ENCODE data around the gene PKM. TPM values are rescaled to one million over a fixed set of nuclear protein-coding genes. Genes with fewer than 3 reads are reported as not detected.

Gene PKM
- total and polyA plus RNA-seq, 2 donors (not counting 3 experiments of a cell fraction or from before 2014, with no cell fraction given) = 689 to 968 TPM

DNA sequence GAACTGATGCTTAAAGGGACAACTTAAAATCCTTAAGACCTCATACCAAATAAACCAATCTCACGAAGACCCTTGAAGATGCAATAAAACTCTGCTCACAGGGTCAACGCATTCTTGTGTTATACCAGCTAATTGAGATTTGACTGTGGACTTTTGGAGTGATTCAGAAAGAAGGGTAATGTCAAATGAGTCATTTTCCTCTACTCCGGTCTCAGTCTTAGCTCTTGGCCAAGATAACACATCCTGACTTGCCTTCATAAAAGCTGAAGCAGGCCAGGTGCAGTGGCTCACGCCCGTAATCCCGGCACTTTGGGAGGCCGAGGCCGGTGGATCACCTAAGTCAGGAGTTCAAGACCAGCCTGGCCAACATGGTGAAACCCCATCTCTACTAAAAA is 3.8 kb downstream of the PKM start:
- H3K9me3 ChIP-seq (replicated peaks; ENCODE audit: control insufficient read depth, insufficient read depth, low read length) = no peaks in the 10 kb centered on the region
- peak overlapping the region; percentile 18 for H3K9ac ChIP-seq (replicated peaks; ENCODE audit: extremely low read depth, insufficient read depth, low read length)
- FAIRE-seq = peak; percentile 96
- H3K4me1 ChIP-seq (ENCODE audit: control insufficient read depth, extremely low read depth, insufficient read depth, low read length) = peaks cover 57% of the 10 kb centered on the region
- ChIA-PET CTCF (interaction anchor here (0.5 to 4.9 kb wide), 20 partner anchors 11 to 474 kb away, joined by 3 to 47 read pairs (median 4); partner anchors contain the start of genes ARIH1, GRAMD2A, MYO9A and SENP8), POLR2A (interaction anchor here (0.5 to 1.5 kb wide), 3 partner anchors 10 to 45 kb away, joined by 3 to 5 read pairs (median 4); no protein-coding TSS in a partner anchor)
- intact Hi-C loops (cut with micrococcal nuclease) = loop anchor here (1.0 kb wide), 1 partner anchor 10 kb away; no protein-coding TSS in a partner anchor
- no peaks in the 10 kb centered on the region for H3K27me3 ChIP-seq (ENCODE audit: control insufficient read depth in 2 of 2, insufficient read depth in 2 of 2, low read length in 2 of 2)
- BruUV-seq (replicated peaks) = no TSS peak
- H3K4me3 ChIP-seq (replicated peaks in 1 of 3; ENCODE audit: insufficient read depth in 1 of 3, low read depth in 1 of 3, low read length in 3 of 3) = peak overlapping the region in 1 of 3 experiments; percentile 14
- dilution Hi-C loops (cut with MboI; ENCODE audit: extremely low pct_ligation_motif_present, low sequenced_read_pairs) = no loop called here
- H4K20me1 ChIP-seq (replicated peaks; ENCODE audit: control insufficient read depth, extremely low read depth, insufficient read depth, low read length) = no peaks in the 10 kb centered on the region
- DNase-seq (ENCODE audit: low read depth, low spot score) = peak; percentile 91
- TF ChIP-seq EZH2 (IDR thresholded peaks at IDR 0.05; ENCODE audit: borderline replicate concordance, low read depth, low read length, severe bottlenecking) (no peak), JUN (IDR thresholded peaks at IDR 0.05; ENCODE audit: borderline replicate concordance, insufficient read depth, insufficient read length, low read depth) (peak; percentile 90), GATA2 (IDR thresholded peaks at IDR 0.05; ENCODE audit: insufficient read depth, insufficient read length, low read depth, low read length) (peak; percentile 40), MAX (IDR thresholded peaks at IDR 0.05; ENCODE audit: insufficient read depth, insufficient read length) (no peak), POLR2A (IDR thresholded peaks at IDR 0.05; ENCODE audit: low read depth, low read length) (peak; percentile 10), FOS (IDR thresholded peaks at IDR 0.05; ENCODE audit: borderline replicate concordance, insufficient read depth, low read length) (peak; percentile 90), POLR2AphosphoS5 (IDR thresholded peaks at IDR 0.05; ENCODE audit: insufficient read depth, low read depth, low read length) (peak; percentile 55), MYC (IDR thresholded peaks at IDR 0.05; ENCODE audit: low read depth, low read length) (peak; percentile 38)
- TF ChIP-seq, protein P1, sequence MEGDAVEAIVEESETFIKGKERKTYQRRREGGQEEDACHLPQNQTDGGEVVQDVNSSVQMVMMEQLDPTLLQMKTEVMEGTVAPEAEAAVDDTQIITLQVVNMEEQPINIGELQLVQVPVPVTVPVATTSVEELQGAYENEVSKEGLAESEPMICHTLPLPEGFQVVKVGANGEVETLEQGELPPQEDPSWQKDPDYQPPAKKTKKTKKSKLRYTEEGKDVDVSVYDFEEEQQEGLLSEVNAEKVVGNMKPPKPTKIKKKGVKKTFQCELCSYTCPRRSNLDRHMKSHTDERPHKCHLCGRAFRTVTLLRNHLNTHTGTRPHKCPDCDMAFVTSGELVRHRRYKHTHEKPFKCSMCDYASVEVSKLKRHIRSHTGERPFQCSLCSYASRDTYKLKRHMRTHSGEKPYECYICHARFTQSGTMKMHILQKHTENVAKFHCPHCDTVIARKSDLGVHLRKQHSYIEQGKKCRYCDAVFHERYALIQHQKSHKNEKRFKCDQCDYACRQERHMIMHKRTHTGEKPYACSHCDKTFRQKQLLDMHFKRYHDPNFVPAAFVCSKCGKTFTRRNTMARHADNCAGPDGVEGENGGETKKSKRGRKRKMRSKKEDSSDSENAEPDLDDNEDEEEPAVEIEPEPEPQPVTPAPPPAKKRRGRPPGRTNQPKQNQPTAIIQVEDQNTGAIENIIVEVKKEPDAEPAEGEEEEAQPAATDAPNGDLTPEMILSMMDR (IDR thresholded peaks at IDR 0.05; ENCODE audit: extremely low read depth in 1 of 2, insufficient read depth in 1 of 2, low read depth in 1 of 2, low read length in 2 of 2) = no peak
- H3K79me2 ChIP-seq (ENCODE audit: control insufficient read depth, insufficient read depth, low read length) = peaks cover 75% of the 10 kb centered on the region
- peak overlapping the region; percentile 67 for H3K4me2 ChIP-seq (ENCODE audit: insufficient read depth, low read length)
- no peaks in the 10 kb centered on the region for H3K9me1 ChIP-seq (replicated peaks; ENCODE audit: control insufficient read depth, extremely low read depth, insufficient read depth, low read length)
- peaks cover 3 to 4% of the 10 kb centered on the region in 2 experiments for H3K36me3 ChIP-seq (ENCODE audit: control insufficient read depth in 2 of 2, extremely low read depth in 1 of 2, insufficient read depth in 2 of 2, low read length in 2 of 2)
- H2AFZ ChIP-seq (ENCODE audit: low read depth, low read length) = no peak overlapping the region
- H3K27ac ChIP-seq (ENCODE audit: insufficient read depth, low read depth, low read length) = peak overlapping the region; percentile 84
